T-helper 1 cell (primary cell): ENCODE results near the gene ATG13.
"Not testable (repeated sequence)": the region's sequence is repeated elsewhere in the genome, so short reads cannot be mapped to it uniquely, and the experiment has no call there.

ENCODE experiments used
- DNase-seq, 5 donors: peaks; one replicate each; pipeline ENCODE4 v3.0.0-alpha.2; 2012 to 2020

Gene ATG13

DNA sequence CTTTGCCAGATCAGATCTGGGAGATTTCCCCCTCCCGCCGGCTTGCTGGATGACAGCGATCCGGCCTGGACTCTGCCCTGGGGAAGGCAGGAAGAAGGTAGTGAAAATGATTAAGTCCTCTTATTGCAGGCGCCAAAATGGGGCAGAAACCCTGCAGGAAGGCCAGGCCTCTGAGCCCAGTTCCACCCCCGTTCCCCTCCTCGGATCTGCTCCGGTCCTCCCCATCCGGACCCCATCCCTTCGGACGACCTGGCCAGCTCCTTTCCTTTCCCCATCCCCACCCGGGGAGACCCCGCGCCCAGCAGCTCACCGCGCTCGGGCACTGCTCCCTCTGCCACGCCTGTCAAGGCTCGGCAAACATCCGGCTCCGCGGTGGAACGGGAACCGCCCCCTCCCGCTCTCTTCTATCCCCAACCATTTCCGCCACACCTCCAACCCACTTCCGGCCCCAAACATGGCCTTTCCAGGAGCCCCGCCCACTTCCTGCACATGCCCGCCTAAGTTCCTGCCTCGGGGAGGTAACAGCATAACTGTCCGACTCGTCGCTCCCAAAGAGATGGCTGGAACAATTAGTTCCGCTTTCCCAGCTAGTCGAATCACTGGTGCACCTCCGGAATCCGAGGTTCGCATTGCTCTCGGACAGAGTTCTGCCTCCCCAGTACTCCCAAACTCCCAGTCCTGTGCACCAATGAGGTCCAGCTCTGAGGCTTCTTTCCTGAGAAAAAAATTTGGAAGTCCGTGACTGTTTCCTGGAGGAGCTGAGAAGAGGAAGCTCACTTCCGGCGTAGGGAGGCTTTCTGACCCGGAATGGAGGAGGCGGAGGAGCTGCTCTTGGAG lies 83.1 kb downstream of the ATG13 start, which contains the start of the genes ARHGAP1 and ZNF408:
Gene ARHGAP1, minus strand, starts transcription at position 379 of the 837 bp plus-strand sequence. CDS start 4,512 bp downstream, outside the sequence.
Gene ZNF408, plus strand, starts transcription at position 791 of the 837 bp plus-strand sequence. Its CDS starts 17 bp downstream, at position 808.
- DNase-seq: peak; percentile 97 to 100 (median 99)

DNA sequence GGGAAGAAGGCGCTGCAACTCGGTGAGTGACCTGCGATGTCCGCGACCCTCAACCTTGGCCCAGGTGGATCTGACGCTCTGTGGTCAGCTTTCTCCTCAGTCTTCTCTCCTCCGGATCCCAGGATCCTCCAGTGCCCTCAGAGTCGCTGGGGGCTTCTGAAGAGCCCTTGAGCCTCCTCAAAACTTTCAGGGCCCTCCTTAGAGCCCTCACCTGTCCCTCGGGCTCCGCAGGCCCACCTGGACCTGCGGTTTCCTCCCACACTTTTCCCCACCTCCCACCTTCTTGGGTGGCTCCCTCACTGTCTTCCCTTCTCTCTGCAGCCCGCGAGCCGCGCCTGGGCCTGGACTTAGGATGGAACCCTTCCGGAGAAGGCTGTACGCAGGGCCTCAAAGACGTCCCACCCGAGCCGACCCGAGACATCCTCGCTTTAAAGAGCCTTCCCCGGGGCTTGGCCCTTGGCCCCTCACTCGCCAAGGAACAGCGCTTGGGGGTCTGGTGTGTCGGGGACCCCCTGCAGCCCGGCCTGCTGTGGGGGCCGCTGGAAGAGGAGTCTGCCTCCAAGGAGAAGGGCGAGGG lies 83.8 kb downstream of the ATG13 start:
- no peak for DNase-seq

DNA sequence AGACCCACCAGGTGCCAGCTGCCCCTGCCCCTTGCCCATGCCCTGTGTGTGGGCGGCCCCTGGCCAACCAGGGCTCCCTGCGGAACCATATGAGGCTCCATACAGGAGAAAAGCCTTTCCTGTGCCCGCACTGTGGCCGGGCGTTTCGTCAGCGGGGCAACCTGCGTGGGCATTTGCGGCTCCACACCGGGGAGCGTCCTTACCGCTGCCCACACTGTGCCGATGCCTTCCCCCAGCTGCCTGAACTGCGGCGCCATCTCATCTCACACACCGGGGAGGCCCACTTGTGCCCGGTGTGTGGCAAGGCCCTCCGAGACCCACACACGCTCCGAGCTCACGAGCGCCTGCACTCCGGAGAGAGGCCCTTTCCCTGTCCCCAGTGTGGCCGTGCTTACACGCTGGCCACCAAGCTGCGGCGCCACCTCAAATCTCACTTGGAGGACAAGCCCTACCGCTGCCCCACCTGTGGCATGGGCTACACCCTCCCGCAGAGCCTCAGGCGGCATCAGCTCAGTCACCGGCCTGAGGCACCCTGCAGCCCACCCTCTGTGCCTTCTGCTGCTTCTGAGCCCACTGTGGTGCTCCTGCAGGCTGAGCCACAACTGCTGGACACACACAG lies 87.8 kb downstream of the ATG13 start:
- no peak for DNase-seq

DNA sequence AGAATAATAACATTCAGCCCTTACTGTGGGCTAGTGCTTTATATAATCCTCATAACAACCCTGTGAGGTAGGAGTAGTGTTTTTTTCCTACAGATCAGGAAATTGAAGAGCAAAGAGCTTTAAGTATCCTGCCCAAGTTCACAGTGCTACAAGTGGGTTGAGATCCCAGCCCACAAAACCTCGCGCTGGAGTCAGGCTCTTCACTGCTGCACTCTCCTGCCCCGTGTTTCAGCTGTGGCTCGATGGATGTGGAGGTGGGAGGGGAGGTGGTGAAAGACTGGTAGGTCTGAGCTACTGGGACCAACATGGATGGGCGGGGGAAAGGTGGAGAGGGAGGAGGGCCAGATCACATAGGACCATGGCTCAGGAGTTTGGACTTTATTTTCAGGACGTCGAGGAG lies 89.5 kb downstream of the ATG13 start:
- no peak for DNase-seq

DNA sequence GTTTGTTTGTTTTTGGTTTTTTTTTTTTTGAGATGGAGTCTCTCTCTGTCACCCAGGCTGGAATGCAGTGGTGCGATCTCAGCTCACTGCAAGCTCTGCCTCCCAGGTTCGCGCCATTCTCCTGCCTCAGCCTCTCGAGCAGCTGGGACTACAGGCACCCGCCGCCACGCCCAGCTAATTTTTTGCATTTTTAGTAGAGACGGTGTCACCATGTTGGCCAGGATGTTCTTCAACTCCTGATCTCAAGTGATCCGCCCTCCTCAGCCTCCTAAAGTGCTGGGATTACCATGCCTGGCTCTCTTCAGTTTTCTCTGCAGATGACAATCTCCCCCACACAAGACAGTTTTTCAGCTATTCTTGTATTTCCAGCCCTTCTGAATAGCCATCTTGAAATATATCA lies 92.0 kb downstream of the ATG13 start:
- DNase-seq: not testable (repeated sequence)

DNA sequence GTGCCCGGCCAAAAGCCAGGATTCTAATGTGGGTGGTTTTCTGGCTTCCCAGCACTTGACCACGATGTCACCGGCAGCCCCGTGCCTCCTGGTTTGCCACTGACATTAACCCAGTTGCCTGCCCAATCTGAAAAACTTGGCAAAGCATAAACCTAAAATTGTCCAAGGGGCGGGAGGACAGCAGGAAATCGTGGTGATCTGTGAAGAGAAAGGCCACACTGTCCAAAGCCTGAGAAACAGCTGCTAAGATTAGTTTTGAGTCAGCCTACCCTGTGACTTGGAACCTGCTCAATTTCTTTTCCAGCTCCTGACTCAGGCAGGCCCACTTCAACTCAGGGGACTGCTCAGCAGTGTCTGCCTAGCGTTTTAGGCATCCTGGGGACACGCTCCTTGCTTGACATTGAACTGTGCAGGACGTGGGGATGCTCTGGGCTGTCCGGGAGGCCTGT lies 93.5 kb downstream of the ATG13 start:
- DNase-seq: no peak

DNA sequence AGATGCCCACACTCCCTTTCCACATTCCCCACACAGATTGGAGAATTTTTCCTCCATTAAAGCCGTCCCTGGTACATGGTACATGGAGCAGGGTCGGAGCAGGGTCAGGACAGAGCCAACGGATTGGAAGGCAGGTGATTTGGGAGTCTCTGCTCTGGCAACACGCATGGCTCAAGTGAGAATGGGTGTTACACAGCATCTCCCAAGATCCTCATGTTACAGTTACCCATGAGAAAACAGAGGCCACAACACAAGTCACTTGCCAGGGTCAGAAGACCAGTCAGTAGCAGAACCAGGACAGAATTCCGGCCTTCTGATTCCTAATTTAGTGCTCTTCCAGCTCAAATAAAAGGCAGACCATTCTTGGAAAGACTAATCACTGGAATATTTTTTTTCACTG lies 94.0 kb downstream of the ATG13 start:
- no peak for DNase-seq

DNA sequence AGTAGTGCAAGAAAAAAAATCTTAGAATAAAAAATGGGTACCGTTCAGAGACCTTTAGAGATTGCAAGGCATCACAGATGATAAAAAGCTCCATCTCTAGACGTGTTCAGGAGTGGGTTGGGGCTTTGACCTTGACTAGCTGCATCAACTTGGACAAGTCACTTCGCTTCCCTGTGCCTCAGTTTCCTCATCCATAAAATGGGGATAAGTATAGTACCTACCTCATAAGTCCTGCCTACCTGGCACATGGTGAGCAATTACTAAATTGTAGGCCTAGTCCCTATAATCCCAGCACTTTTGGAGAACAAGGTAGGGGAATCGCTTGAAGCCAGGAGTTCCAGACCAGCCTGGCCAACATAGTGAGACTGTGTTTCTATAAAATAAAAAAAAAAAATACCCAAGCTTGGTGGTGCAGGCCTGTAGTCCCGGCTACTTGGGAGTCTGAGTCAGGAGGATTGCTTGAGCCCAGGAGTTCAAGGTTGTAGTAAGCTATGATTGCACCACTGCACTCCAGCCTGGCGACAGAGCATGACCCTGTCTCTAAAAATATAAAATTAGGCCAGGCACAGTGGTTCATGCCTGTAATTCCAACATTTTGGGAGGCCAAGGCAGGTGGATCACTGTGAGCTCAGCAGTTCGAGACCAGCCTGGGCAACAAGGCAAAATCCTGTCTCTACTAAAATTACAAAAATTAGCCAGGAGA lies 95.7 kb downstream of the ATG13 start:
- DNase-seq: no peak

DNA sequence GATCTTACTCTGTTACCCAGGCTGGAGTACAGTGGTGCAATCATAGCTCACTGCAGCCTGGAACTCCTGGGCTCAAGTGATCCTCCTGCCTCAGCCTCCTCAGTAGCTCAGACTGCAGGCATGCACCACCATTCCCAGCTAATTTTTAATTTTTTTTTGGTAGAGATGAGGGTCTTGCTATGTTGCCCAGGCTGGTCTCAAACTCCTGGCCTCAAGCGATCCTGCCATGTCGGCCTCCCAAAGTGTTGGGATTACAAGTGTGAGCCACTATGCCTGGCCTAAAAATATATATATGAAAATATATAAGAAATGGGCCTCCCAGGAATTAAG lies 100.4 kb downstream of the ATG13 start:
- not testable (repeated sequence) for DNase-seq

DNA sequence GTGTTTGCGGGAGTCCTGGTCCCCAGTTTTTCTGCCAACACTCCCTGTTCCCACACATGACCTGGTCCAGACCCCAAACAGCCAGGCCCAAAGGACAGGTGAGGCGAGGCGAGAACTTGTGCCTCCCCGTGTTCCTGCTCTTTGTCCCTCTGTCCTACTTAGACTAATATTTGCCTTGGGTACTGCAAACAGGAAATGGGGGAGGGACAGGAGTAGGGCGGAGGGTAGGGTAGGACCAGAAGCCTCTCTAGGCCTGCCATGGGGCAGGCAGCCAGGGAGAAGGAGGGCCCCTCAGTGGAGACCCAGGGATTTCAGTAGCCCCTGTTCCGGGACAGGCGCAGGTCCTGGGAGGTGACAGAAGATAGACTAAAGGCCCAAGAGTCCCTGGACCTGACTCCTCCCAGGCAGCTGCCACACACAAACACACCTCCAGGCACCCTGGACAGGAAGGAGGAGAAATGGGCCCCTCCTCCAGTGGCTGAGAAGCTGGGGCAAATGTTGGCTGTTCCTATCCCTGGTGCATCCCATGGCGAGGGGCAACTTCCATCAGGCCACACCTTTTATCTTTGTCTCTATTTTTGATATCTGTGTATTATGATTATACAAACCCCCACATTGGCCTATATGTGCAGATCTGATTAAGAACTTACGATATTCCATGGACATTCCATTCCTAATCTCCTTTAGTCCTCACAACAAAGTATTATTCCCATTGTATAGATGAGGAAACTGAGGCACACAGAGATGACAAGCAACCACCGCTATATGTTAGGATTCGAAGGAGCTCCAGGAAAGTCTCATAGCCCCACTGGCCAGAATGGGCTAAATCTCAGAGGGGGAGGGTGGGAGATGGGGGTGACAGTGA lies 101.0 kb downstream of the ATG13 start:
- no peak for DNase-seq

DNA sequence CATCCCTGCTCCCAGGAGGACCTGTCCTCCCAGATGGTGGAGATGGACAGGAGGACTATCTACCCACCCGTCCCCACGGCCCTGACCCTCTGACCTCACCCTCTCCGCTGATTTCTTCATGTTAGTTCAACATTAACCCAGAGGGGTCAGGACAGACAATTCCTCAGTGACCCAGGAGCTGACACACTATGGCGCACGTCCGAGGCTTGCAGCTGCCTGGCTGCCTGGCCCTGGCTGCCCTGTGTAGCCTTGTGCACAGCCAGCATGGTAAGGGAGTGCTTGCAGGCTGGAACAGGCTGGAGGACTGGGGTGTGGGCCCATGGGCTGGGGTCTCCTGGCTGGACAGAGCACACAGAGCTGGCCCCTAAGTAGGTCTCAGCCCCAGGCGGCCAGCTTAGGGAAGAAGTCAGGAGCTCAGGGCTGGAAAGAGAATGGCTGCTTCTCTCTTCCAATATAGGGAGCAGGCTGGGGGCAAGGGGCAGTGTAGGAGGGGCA lies 101.7 kb downstream of the ATG13 start, which contains the start of gene F2:
Gene F2, plus strand, starts transcription at position 166 of the 495 bp plus-strand sequence. Its CDS starts 23 bp downstream, at position 189.
- no peak for DNase-seq

DNA sequence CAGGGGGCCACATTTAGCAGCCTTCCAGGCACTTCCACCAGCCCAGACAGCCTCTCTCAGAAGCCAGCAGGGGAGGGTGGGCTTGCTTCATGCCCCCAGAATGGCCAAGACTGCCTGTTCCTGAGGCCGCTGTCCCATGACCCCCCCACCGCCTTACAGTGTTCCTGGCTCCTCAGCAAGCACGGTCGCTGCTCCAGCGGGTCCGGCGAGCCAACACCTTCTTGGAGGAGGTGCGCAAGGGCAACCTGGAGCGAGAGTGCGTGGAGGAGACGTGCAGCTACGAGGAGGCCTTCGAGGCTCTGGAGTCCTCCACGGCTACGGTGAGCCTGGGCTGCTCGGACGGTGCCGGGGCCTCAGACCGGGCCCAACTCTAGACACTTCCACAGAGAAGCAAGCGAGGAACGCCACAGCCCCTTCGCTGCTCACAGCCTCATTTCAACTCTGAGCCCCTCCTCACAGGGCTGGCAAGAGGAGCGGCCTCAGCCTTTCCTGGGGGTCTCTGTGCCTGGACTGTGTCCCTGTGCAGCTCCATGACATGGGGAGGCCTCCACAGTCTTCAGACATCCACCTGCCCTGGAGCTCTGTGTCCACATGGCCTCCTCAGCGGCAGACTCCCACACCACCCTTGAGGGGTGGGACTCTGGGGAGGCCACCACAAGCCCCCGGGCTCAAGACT lies 102.3 kb downstream of the ATG13 start:
- DNase-seq: no peak

DNA sequence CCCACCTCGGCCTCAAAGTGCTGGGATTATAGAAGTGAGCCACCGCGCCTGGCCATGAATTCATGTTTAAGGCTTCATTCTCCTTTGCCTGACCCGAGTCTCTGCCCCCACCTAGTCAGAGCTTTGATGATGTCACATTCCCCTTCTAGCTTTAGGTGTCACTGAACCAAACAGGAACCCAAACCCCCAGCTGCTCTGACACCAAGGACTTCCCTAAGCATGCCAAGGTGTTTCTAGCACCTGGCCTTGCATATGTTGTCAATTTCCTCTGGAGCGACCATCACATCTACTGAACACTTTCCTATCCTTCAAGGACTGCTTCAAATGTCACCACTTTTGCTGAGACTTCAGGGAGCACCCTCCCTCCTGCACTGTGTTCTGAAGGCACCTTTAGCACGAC lies 103.9 kb downstream of the ATG13 start:
- DNase-seq: no peak

DNA sequence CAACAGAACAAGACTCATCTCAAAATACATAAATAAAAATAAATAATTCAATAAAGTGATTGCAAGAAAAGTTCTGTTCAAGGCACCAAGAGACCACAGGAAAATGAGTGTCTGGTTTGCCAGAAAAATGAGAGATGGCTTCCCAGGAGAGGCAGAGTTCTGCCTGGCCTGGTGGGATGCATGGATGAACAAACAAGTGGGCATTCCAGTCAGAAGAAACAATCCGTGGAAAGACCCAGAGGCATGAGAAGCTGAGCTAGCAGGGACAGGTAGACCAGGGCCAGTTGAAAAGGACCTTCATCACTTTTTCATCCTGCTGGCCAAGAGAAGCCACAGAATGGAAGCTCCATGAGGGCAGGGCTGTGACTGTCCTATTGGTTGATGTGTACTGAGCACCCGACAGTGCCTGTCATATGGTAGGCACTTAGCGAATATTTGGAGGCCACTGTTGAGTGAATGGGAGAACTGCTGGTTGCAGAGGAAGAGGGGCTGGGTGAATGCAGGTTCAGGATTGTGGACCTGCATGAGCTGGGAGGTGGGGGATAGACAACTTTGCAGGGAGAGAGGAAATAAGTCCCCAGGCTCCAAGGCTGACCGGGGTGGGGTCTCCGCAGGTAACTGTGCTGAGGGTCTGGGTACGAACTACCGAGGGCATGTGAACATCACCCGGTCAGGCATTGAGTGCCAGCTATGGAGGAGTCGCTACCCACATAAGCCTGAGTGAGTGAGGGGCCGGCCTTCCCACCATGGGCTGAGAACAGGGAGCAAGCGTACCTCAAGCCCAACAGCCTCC lies 105.4 kb downstream of the ATG13 start:
- DNase-seq: no peak

DNA sequence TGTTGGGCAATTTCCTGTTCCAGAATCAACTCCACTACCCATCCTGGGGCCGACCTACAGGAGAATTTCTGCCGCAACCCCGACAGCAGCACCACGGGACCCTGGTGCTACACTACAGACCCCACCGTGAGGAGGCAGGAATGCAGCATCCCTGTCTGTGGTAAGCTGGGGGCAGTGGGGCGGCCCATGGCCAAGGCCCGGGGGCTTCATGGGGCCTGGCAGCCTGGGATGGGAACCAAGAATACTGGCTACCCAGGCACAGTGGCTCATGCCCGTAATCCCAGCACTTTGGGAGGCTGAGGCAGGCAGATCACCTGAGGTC lies 106.0 kb downstream of the ATG13 start:
- no peak for DNase-seq

DNA sequence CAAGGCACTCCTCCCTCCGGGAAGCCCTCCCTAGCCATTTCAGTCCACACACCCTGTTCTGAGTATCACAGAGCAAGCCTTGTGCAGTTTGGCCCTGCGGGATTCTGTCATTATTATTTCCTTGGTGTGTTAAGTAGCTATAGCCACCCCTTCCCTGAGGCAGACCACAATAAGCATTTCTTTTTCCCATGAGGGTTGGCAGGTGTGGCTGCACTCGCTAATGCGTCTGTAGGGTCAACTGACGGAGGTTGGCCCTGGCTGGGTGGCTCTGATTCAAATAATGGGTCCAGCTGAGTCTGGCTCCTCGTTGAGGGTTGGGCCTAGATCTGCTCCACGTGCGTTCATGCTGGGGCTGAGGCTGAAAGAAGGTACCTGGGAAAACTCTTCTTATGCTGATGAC lies 106.7 kb downstream of the ATG13 start:
- no peak for DNase-seq
